Stimulated activated CD4-positive, alpha-beta T cell treated with anti-CD3 and anti-CD28 coated beads, Interleukin-4, amount 100 ng/mL, for 48 hours (primary cell): ENCODE measurements around the gene CHRM1.

Experiments used
- DNase-seq, 2 donors: peaks; one replicate each; pipeline ENCODE4 v3.0.0-alpha.2; 2020; ENCODE audit warnings: low read depth in 2 of 2

Gene CHRM1

DNA sequence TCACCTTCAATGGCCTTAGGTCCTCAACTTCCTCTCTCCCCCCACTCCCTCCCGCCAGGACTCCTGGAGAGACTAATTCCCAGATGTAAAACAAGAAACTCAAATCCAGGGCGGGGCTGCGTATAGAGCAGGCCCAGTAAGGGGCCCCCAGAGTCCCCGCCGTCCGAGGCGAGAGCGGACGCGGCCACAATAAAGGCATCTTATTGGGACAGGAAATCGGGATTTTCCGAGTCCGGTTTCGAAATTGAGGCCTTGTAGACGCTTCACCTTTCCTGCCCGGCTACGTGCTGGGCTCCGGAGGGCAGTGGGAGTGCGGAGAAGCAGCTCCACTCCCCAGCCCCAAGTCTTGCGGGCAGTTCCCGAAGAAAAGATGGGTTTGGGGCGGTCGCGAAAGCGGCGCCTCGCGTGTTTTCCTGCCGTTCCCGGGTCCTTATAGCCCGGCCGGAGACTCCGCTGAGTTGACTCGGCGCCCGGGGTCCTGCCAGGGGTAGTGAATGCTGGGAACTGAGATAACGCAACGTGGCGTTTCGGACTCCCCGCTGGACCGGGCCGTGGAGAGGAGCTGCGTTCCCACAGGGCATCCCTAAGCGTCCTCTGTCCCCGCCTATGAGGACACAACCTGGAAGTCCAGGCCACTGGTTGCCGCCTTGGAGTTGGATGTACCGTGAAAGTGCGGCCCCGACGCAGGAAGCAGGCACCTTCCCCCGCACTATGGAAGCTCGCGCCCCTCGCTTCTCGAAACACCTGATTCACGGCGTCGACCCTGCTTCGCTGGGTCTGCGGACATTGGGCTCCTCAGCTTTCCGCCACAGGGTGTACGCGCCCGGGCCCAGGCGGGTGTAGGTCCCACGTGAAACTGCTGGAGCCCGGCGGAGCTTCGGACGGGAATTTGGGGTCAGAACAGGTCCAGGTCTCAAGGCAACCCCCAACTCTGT lies 4.8 kb upstream of the CHRM1 start:
- no peak for DNase-seq

GRCh38 chr11:62925308-62925707 lies 4.1 kb upstream of the CHRM1 start:
- DNase-seq = no peak

GRCh38 chr11:62923601-62924411 lies 2.6 kb upstream of the CHRM1 start:
- DNase-seq = no peak

DNA sequence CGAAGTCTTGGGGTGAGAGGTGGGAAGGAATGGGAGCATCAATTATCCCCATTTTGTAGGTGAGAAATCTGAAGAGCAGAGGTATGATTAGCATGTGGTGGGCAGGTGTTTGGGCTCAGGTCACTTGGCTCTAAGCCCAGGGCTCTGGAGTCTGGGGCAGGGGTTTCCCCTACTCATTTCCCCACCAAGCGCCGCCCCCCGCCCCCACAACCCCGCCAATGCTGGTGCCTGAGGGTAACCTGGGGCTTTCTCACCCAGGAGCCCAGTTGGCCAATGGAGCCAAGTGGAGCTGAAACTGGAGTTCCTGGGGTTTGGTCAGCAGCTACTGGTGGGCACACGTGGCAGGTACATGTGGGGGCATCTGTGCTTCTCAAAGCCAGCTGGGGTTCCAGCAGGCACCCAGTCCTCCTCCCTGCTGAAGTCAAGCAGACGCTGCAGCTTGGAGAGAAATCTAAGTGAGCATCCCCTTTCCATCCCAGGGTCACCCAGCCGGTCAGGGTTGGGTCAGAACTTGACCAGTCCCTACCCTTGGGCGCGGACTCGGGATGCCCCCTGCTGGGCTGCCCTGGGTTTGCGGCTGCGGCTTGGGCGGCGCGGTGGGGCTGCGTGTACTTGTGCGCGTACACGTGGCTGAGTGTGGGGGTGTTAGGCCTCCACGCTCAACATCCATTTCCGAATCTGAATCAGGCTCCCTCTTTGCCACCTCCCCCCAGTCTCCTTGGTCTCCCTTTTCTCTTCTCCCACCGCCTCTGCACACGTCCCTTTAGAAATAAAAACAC lies 1.7 kb upstream of the CHRM1 start:
- DNase-seq = peak; percentile 37 to 51

- DNase-seq = no peak
Measured at GRCh38 chr11:62922189-62922589, 1.0 kb upstream of the CHRM1 start.

GRCh38 chr11:62921573-62922188 lies 518 bp upstream of the CHRM1 start:
- no peak for DNase-seq

GRCh38 chr11:62919898-62920640 lies 1.1 kb downstream of the CHRM1 start:
- DNase-seq = no peak

DNA sequence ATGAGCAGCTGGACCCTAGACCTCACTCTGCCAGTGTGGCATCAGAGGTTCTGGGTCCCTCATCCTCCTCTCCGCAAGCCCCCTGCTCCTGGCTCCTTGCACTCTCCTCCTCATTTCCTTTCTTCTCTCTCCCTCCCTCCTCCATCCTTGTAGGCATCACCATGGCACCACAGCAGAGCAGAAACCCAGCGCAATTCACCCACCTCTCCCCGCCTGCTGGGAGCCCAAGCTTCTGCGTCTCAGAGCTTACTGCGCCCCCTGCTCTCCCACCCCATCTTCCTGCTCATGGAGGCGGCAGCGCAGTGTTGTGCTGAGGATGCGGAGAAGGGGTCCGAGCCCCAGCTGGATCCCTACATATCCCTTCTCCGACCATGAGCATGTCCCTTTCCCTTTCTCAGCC lies 1.7 kb downstream of the CHRM1 start:
- no peak for DNase-seq

DNA sequence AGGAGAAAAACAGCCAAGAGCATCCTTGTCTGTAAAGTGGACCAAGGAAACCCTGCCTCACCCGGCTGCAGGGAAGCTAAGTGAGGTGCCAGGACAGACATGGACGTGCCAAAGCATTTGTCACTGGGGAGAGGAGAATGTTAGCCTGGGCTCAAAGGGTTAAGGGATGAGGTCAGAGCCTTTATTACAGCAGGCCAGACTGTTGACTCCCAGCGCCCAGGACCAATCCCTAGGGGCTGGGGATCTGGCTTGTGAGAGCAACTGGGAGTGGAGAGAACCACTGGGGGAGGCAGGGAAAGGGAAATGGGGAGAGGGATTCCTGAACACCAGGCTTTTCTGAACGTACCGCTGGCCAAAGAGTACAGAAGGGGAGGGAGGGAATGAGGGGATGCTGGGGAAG lies 2.6 kb downstream of the CHRM1 start:
- DNase-seq = no peak

- DNase-seq = no peak
Measured at GRCh38 chr11:62917906-62918502, 3.2 kb downstream of the CHRM1 start.

DNA sequence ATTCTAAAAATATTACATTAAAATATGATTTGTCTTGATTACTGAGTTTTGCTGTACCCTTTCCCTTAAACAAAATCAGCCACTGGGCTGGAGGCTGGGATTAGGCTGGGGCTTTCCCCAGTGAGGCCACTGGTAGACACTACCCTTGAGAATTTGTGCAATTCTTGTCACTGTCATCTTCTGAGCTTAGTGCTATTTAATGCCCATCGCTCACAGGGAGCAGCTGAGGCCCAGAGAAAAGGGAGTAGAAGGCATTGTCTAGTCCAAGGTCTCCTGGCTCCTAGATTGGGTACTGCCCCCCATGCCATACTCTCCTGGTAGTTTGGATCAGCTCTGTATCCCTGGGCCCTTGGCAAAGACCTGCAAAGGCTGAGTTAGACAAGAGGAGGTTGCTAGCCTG lies 6.7 kb downstream of the CHRM1 start:
- DNase-seq = no peak

DNA sequence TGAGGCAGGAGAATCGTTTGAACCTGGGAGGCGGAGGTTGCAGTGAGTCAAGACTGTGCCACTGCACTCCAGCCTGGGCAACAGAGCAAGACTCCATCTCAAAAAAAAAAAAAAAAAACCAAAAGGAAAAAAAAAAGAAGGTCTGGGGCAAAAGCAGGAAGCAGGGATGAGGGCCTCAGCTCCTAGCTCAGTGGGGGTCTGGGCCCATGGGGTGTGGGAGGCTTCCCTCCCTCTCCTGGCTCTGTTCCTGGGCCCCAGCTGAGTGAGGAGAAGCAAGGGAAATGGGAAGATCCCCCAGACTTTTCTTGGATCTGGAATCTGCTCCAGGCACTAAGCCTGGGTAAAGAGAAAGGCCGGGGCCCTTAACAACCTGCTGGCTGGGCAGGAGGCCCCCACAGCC lies 8.9 kb downstream of the CHRM1 start:
- DNase-seq = no peak

DNA sequence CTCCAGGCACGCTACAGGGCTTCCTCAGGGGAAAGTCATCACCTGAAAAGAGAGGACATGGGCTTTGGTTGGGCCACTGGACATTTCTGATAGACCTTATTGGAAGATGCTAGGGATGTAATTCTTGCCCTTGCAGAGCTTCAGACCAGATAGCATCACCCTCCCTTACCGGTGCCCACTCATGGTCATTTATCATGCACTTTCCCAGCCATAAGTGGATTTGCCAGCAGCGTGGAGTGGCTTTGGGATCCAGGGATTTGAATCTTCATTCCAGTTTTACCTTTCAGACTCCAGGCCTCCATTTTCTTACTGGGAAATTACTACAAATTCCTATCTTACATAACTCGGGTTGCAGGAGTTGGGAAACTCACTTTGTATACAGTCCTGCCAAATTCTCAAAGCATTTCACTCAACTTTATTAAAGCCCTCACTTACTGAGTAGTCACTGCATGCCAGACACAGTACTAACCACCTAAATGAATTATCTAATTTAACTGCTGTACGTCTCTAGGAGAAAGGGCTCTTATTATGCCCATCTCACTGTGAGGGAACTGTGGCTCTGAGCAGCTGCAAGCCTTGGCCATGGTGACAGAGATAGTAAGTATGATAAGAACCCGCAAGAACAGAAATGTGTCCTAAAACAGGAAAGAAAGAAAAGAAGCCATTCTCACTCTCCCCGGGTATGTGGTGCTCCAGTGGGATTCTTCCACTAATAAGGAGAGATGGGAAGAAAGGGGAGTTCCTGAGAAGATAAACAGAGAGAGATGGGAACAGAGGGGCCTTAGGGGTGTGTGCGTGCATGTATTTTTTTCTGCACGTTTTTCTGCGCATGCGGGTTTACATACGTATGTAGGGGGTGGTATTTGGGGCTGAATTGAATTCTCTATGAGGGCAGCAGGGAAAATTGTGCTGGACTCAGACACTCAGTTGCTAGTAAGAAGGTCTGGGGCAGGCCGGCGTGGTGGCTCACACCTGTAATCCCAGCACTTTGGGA lies 9.7 kb downstream of the CHRM1 start:
- no peak for DNase-seq

- DNase-seq = no peak
Measured at GRCh38 chr11:62910141-62910882, 10.9 kb downstream of the CHRM1 start.

DNA sequence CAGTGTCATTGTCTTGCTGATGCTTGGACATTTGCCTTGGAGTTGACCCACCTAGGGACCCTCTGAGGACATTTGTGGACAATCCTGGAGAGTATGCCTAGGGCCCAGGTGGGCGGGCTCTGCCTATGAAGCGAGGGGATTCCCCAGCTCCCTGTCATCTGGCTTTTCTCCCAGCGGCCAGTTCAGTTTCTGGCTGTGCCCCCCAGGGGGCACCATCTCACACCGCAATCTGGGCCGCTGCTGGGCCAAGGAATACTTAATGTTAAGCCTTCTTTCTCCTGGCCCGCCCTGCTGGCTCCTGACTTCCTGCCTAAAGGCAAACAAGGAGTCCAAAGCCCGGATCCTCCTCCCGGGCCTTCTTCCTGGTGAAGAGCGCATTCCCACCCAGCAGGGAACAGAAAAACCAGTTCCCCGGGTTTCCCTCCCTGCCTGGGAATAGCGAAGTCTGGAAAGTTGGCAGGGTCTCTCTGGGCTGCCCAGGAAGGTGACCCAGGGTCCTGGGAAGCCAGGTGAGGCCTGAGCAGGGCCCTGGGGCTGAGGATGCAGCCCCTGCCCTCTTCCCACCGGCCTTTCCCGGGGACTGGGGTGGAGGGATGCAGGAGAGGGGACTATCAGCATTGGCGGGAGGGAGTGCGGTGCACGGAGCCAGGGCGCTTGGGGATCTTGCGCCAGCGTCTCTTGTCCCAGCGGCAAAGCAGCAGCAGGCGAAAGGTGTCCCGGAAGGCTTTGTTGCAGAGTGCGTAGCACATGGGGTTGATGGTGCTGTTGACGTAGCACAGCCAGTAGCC lies 11.9 kb downstream of the CHRM1 start:
- no peak for DNase-seq

GRCh38 chr11:62908468-62909072 lies 12.6 kb downstream of the CHRM1 start:
- DNase-seq = no peak

DNA sequence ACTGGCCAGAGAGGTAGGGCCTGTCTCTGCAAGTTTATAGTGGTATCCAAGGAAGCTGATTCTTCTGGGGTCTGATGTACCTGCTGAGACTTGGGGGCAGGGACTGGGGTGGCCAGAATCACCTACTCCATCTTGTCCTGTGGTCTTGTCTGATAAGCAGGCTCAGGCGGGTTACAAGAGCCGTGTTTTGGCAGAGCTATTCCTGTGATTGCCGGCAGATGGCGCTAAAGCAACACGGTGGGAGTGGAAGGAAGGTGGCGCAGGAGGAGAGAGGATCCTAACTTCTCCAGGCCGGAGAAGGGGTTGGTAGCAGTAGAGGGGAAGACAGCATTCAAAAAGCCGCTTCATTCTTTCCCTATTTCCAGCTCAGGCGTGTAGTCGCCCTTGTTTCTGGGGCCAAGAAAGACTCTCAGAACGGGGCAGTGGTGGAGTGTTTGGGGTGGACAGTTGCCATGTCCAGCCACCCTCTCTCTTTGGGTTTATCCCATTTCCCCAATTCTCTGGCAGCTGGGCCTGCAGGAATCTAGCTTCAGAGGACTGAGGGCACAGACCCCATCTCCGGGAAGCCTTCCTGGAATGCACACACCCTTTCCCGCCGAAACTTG lies 15.1 kb downstream of the CHRM1 start:
- DNase-seq = peak; percentile 63 to 77
